Activated naive CD4-positive, alpha-beta T cell treated with anti-CD3 and anti-CD28 coated beads, Interleukin-2, amount 10 ng/mL, durations not matched to agents 7 days and 5 days (primary cell): ENCODE data around the gene SLC4A7.
A peak's percentile ranks its signal among the peaks of the same experiment; 100 is the strongest.

Source experiments
- CTCF ChIA-PET: fragments of 350-600 bp; sonication (Branson Sonifier 250); formaldehyde crosslinking; loops from one replicate; lab custom pipeline; 2021; ENCODE audit warnings: antibody characterized with exemption; lab: Charles Lee
- DNase-seq: peaks from one replicate; pipeline ENCODE4 v3.0.0-alpha.2; 2020
- H3K27ac Mint-ChIP-seq: one replicate; pipeline ENCODE4 v1.8.0; 2021; ENCODE audit warnings: mild to moderate bottlenecking, moderate library complexity, mixed read lengths
- H3K27me3 Mint-ChIP-seq: one replicate; pipeline ENCODE4 v1.8.0; 2021; ENCODE audit warnings: mild to moderate bottlenecking, mixed read lengths
- H3K36me3 Mint-ChIP-seq: one replicate; pipeline ENCODE4 v1.8.0; 2021; ENCODE audit warnings: mixed read lengths
- H3K4me1 Mint-ChIP-seq: one replicate; pipeline ENCODE4 v1.8.0; 2021; ENCODE audit warnings: mixed read lengths
- H3K4me3 Mint-ChIP-seq: one replicate; pipeline ENCODE4 v1.8.0; 2021; ENCODE audit warnings: mild to moderate bottlenecking, moderate library complexity, mixed read lengths
- H3K9me3 Mint-ChIP-seq: one replicate; pipeline ENCODE4 v1.8.0; 2021; ENCODE audit warnings: mixed read lengths

The SLC4A7 gene

DNA sequence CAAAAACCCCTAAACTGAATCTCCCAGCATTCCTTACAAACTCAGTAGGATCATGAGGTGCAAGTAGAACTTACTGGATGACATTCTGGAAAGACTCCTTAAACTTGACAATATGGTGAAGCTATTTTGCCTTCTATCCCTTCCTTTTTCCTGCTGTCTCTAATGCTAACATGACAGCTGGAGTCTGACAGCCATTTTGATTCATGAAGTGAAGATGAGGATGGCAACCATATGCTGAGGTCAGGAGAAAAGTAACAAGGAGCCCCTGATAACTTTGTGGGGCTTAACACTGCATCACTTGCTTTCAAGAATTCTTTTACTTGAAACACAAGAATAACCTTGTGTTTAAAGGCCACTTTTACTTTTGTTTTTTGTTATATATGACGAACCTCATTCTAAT is 100.0 kb downstream of the SLC4A7 start:
- no peak for DNase-seq
- CTCF ChIA-PET: no interaction called here
- Mint-ChIP-seq H3K27me3 (no peaks in the 10 kb centered on the region), H3K4me1 (no peaks in the 10 kb centered on the region), H3K9me3 (no peaks in the 10 kb centered on the region), H3K36me3 (peaks cover 23% of the 10 kb centered on the region), H3K27ac (no peak overlapping the region), H3K4me3 (no peak overlapping the region)

DNA sequence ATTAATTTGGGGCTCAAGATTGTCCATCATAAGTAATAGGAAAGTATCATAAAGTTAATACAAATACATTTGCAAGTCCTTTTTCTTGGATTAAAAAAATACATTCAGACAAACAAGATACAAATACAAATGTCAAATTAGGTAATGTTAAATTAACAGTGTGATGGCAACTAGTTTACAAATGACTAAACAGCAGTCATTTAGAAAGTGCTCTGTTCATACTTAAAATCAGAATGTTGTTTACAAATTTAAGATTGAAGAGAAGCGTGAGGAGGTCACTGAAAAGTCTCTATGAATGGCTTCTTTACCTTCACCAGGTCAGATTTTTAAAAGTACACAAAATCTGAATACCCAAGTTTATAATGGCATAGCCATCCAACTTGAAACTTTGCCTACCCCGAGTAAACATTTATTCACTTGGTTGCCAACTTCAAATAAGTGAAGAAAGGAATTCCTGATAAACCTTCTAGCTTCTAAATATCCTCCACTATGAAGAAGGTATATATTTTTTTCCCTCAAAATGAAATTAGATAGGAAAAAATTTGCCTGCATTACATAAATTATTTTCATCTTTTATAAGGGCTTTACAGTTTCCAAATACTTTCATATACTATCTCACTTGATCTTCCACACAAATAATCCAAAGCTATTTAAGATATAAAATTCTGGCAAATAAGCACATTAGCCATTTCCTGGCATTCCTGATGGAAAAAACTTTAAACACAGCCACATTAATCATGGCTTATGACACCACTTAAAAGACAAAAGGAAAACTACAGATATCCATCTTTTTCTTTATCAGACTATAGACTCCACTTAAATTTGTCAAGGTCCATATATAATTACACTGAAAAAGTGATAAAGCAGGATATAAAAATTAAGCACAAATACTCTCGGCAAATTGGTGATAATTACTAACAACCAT is 103.5 kb downstream of the SLC4A7 start:
- Mint-ChIP-seq H3K4me3 (no peak overlapping the region), H3K36me3 (peaks cover 16% of the 10 kb centered on the region), H3K27ac (no peak overlapping the region), H3K4me1 (no peaks in the 10 kb centered on the region), H3K27me3 (no peaks in the 10 kb centered on the region), H3K9me3 (no peaks in the 10 kb centered on the region)
- DNase-seq: no peak
- CTCF ChIA-PET: interaction anchor here (1.6 kb wide), 1 partner anchor 23 kb away, joined by 4 read pairs; no protein-coding TSS in a partner anchor

DNA sequence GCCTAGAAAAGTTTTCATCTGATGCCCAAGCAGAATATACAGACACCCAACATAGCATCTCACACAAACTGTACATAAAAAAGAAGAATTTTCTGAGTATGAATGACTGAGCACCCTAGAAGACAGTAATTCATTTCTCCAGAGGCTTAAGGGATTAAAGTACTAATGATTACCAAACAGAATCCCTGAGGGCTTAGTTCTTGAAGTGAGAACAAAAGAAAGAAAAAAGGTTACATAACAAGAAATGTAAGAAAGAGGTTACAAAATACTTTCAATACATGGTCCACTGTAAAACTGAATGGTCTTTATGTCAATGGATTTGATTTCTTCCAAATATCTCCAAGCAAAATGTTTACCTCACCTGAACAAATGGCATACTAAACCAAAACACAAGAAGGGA is 105.9 kb downstream of the SLC4A7 start:
- Mint-ChIP-seq H3K27ac (peak overlapping the region; percentile 3), H3K27me3 (no peaks in the 10 kb centered on the region), H3K4me1 (no peaks in the 10 kb centered on the region), H3K9me3 (no peaks in the 10 kb centered on the region), H3K4me3 (no peak overlapping the region), H3K36me3 (peaks cover 8% of the 10 kb centered on the region)
- DNase-seq: no peak
- CTCF ChIA-PET: no interaction called here

DNA sequence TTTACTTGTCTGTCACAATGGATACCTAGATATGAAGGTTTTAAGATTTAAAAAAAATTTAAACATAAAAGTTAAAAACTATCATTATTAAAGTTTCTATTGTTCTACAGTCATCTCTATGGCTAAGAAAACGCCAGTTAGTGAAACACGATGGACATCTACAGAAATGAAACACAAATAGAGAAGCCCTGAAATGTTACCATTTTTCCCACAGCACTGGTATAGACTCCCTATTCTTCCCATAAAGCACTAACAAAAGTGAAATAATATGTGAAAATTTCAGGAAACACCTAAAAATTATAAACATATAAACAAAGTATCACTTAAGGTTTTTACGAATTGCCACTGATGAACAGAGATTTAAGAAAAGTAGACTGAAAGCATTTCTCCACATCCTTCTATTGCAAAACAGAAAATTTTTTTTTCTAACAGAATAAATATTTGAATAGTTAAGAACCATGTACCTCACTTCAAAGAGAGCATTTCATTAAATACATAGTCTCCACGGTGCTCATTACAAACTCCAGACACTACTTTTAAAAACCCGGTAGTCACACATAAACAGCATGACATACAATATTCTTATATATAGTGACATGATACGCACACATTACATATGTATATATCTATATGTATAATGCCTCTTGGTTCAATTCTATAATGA is 107.9 kb downstream of the SLC4A7 start:
- peaks cover 4% of the 10 kb centered on the region for H3K36me3 Mint-ChIP-seq
- no peak overlapping the region for H3K27ac Mint-ChIP-seq
- CTCF ChIA-PET: no interaction called here
- no peak overlapping the region for H3K4me3 Mint-ChIP-seq
- H3K4me1 Mint-ChIP-seq: no peaks in the 10 kb centered on the region
- no peak for DNase-seq
- no peaks in the 10 kb centered on the region for H3K9me3 Mint-ChIP-seq
- no peaks in the 10 kb centered on the region for H3K27me3 Mint-ChIP-seq

DNA sequence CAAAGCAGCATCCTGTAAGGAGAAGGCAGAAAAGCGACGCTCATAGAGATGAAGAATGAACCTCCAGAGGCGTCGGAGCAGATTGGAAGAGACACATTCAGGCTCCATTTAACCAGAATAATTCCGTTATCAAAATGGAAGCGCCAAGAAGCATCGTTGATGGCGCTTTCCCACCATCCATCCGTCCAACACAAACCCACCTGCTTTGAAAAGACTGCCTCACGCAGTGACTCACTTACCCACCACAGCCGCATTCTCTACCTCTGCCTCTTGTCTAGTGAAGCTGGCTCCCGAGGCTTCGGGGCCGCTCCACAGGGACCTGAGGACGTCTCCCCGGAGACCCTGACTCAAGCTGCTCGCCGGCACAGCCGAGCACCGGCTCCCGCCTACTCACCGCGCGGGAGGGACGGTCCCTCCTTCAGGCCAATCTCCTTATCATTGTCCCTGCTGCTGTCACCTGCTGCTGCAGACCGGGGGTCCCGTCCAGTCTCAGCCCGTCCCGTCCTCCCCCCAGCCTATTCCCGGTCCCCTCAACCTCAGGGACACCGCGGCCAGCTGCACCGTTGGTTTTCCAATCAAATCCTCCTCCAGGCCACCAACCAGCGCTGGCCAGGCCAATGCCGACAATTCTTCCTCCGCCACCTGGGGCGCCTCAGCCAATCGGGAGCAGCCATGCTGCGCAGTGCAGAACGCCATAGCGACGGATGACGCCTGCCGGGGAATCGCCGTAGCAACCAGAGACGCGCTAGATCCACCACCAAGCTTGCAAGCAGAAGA is 115.2 kb downstream of the SLC4A7 start, which contains the start of gene NEK10:
Gene NEK10 (minus strand): TSS at position 553 of the 777 bp plus-strand sequence. CDS start 16,501 bp downstream, outside the sequence.
- H3K4me1 Mint-ChIP-seq: peaks cover 18% of the 10 kb centered on the region
- H3K9me3 Mint-ChIP-seq: no peaks in the 10 kb centered on the region
- peak within 1 kb of the TSS; percentile 91 for H3K4me3 Mint-ChIP-seq
- no peaks in the 10 kb centered on the region for H3K36me3 Mint-ChIP-seq
- H3K27me3 Mint-ChIP-seq: peaks cover 7% of the 10 kb centered on the region
- H3K27ac Mint-ChIP-seq: peak within 1 kb of the TSS; percentile 71
- DNase-seq: peak; percentile 95
- CTCF ChIA-PET: interaction anchor here (0.8 to 1.6 kb wide), 3 partner anchors 11 to 98 kb away, joined by 3 to 5 read pairs (median 3); no protein-coding TSS in a partner anchor

DNA sequence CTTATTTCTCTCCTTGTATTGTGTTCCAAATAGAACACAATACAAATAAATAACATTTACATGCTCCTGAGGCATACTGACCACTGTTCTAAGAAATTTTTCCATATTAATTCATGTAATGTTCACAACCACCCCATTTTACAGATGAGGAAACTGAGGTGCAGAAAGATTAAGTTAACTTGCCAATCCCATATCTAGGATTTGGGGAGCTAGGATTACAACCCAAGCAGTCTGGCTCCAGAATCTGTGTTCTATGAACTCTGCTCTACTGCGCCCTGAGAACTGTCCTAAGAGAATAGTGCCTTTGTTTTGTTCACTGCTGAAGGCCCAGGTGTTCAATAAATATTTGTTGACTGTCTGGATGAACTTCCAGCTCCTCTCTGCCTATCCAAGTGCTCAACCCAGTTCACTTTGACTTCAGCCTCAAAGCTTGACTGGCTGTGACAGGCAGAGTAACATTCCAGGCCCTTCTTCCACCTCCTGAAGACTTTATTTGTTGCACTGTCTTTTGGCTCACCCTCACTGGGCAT is 118.1 kb downstream of the SLC4A7 start:
- DNase-seq: no peak
- Mint-ChIP-seq H3K27ac (no peak overlapping the region), H3K36me3 (no peaks in the 10 kb centered on the region), H3K9me3 (no peaks in the 10 kb centered on the region), H3K27me3 (peaks cover 7% of the 10 kb centered on the region), H3K4me3 (no peak overlapping the region), H3K4me1 (peaks cover 18% of the 10 kb centered on the region)
- CTCF ChIA-PET: interaction anchor here (1.8 kb wide), 1 partner anchor 8 kb away, joined by 8 read pairs; no protein-coding TSS in a partner anchor

DNA sequence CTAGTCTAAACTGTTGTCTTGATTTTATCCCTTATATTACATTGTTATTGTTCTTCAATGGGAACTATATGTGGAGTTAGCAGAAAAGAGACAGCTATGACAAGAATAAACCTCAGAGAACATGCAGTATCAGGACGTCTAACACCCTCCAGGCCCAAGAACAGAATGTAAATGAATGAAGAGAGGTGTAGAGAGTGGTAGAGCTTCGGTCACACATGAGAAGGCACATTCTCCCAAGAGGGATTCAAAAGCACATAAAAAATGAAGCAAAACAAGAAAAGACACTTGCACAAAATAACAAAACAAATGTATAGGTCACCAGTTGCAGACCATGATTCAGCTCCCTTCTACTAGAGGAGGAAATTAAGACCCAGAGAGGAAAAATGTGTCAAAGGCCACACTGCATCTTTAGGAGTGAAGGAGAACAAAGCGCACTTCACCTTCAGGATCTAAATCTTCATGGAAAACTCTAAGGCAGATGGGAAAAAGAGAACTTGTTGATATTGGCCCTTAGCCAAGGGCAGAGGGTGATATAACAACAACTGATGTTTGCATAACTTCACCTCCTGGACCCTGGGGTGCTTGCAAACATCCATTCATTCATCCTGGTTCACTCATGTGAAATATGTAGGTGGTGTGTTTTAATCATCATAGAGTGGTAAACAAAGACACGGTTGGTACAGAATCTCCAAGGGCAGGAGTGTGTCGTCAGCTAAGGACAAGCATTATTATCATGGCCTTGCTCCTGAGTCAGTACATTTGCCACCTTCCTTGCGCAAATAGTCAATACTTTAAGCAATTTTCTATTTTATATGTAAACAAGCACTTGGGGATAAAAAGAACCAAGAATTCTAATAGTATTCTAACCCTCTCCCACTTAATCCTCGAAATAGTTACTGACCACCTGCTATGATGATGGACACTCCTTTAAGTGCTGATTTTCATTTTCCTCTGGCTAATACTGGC is 123.8 kb downstream of the SLC4A7 start:
- Mint-ChIP-seq H3K4me1 (peaks cover 34% of the 10 kb centered on the region), H3K27me3 (peaks cover 6% of the 10 kb centered on the region), H3K36me3 (peaks cover 2% of the 10 kb centered on the region), H3K9me3 (no peaks in the 10 kb centered on the region), H3K4me3 (no peak overlapping the region), H3K27ac (no peak overlapping the region)
- DNase-seq: no peak
- CTCF ChIA-PET: no interaction called here

DNA sequence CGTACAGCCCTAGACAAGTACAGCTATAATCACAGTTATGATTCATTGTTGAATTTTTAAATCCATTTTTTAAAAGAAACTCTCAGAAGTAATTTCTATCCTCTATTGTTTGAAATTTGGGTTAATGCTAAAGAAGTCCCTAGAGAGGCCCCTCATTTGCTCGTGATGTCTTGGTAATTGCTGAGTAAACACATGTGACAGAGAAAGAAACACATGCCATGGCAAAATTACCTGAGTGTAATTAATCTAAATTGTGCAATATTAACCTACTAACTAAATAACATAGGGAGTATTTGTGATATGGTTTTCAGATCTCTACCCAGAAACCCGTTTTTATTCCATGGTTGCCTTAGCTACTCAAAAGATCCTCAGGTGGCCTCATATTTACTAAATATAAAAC is 125.8 kb downstream of the SLC4A7 start:
- CTCF ChIA-PET: interaction anchor here (0.6 to 1.8 kb wide), 14 partner anchors 9 to 323 kb away, joined by 3 to 16 read pairs (median 4); partner anchors contain the start of genes NEK10 and SLC4A7
- peaks cover 34% of the 10 kb centered on the region for H3K4me1 Mint-ChIP-seq
- H3K4me3 Mint-ChIP-seq: no peak overlapping the region
- DNase-seq: no peak
- H3K27me3 Mint-ChIP-seq: peaks cover 14% of the 10 kb centered on the region
- peak overlapping the region; percentile 24 for H3K27ac Mint-ChIP-seq
- peaks cover 2% of the 10 kb centered on the region for H3K36me3 Mint-ChIP-seq
- no peaks in the 10 kb centered on the region for H3K9me3 Mint-ChIP-seq

DNA sequence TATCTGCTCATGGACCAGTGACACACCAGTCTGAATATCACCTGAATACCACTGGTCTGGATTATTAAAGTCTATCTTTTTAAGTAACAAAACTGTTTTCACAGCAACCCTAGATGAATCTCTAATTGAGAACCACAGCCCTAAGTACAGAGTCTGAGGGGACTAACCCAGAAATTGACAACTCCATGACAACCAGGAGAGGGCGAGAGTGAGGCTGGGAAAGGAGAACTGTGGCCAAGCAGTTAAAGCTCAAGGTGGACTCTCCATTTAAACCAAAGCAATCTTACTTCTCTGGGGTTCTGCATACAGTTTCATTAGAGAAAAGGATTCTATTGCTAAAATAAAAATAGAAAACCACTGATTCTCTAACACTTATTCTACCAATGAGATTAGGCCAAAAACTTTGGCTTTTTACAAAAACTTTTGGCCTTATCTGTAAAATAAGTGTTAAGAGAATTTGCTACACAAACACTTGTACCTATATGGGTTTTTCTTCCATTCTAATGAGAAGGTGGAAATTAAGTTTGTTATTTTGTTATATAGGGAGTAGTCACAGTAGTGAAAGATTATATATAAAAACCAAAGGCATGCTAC is 126.4 kb downstream of the SLC4A7 start:
- no peaks in the 10 kb centered on the region for H3K9me3 Mint-ChIP-seq
- CTCF ChIA-PET: interaction anchor here (0.6 to 1.8 kb wide), 14 partner anchors 9 to 324 kb away, joined by 3 to 16 read pairs (median 4); partner anchors contain the start of genes NEK10 and SLC4A7
- H3K27me3 Mint-ChIP-seq: peaks cover 14% of the 10 kb centered on the region
- peak; percentile 71 for DNase-seq
- no peak overlapping the region for H3K4me3 Mint-ChIP-seq
- peaks cover 34% of the 10 kb centered on the region for H3K4me1 Mint-ChIP-seq
- H3K36me3 Mint-ChIP-seq: peaks cover 2% of the 10 kb centered on the region
- H3K27ac Mint-ChIP-seq: peak overlapping the region; percentile 24

DNA sequence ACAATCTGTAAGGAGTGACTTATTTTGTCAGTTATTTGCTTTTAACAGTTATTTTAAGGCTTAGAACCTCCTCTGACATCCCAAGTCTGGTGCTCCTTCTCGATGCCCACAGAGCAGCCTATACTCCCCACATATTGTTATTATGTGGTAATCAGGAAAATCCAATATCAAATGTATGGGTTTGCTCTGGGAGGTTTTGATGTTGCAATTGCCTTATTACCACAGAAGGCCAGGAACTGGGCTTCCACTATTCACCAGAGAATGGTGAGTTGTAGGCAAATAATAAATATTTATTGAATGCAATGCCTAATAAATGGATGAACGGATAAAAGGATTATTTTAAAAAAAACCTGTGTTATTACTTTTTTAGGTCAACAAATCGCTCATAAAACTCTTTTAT is 127.2 kb downstream of the SLC4A7 start:
- H3K4me3 Mint-ChIP-seq: no peak overlapping the region
- H3K9me3 Mint-ChIP-seq: no peaks in the 10 kb centered on the region
- CTCF ChIA-PET: interaction anchor here (1.0 kb wide), 1 partner anchor 11 kb away, joined by 3 read pairs; no protein-coding TSS in a partner anchor
- H3K27me3 Mint-ChIP-seq: peaks cover 19% of the 10 kb centered on the region
- no peak for DNase-seq
- no peak overlapping the region for H3K27ac Mint-ChIP-seq
- peaks cover 2% of the 10 kb centered on the region for H3K36me3 Mint-ChIP-seq
- H3K4me1 Mint-ChIP-seq: peaks cover 34% of the 10 kb centered on the region

DNA sequence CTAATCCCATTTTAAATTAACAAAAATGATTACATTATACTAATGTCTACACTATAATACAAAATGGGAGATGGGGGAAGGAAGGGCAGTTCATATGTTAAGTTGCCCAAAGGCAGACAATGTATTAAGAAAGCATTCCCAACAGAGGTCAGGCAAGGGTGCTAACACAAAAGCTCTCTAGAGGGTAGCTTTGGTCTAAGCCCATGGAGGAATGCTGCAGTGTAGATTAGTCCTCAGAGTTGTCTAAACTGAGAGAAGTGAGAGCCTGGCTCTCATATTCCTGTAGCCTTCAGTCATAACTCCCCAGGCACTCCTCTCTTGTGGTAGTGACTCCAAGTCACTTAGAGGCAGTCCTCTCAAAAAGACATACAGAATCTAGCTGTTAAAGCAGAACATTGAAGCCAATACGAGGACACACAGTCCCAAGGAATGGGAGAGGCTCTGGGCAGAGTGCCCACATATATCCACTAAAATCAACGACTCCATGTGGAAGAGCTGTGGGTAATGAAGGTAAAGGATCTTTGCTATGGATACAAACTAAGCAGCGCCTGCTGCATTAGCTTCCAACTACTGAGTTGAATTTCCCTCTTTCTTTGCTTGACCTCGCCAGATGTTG is 129.5 kb downstream of the SLC4A7 start:
- Mint-ChIP-seq H3K4me1 (peaks cover 22% of the 10 kb centered on the region), H3K36me3 (no peaks in the 10 kb centered on the region), H3K4me3 (no peak overlapping the region), H3K27ac (no peak overlapping the region), H3K27me3 (peaks cover 21% of the 10 kb centered on the region), H3K9me3 (no peaks in the 10 kb centered on the region)
- no peak for DNase-seq
- CTCF ChIA-PET: interaction anchor here (0.9 to 2.0 kb wide), 2 partner anchors 14 to 112 kb away, joined by 3 to 7 read pairs; partner anchors contain the start of gene NEK10

DNA sequence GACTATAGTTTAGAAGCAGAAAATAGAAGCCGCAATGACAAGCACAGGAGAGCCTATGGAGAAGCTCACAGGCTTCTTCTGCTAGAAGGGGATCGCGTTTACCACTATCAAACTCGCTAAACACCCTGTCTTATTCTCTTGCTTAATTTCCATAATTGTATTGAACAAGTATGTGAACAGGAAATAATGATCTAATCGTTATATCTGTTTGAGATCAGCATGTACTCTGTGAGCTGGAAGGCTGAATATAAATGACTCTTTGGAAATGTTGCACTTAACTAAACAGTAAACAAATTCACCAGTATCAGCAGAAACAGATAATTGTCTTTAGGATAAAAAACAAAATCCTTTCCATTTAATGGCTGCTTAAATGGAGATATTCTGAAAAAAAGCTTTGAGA is 130.0 kb downstream of the SLC4A7 start:
- Mint-ChIP-seq H3K27me3 (peaks cover 21% of the 10 kb centered on the region), H3K4me1 (peaks cover 17% of the 10 kb centered on the region), H3K27ac (no peak overlapping the region), H3K9me3 (no peaks in the 10 kb centered on the region), H3K4me3 (no peak overlapping the region), H3K36me3 (no peaks in the 10 kb centered on the region)
- CTCF ChIA-PET: interaction anchor here (0.9 to 2.0 kb wide), 2 partner anchors 15 to 113 kb away, joined by 3 to 7 read pairs; partner anchors contain the start of gene NEK10
- DNase-seq: no peak
